ENCODE results near the gene PHOX2A.
"Not testable (repeated sequence)": the region's sequence is repeated elsewhere in the genome, so short reads cannot be mapped to it uniquely, and the experiment has no call there.

PHOX2A gene
- long read RNA-seq, donor 1 = 0 reads
- long read RNA-seq, donor 2 = 0 reads
- long read RNA-seq, donor 3 = 0 reads
- long read RNA-seq, donor 4 = 0 reads
- long read RNA-seq, donor 5, partial matches to known transcripts = 52 of 52 reads
- long read RNA-seq, donor 5, other reads (novel, unspliced or antisense) = 0 of 52 reads
- long read RNA-seq, donor 6 = 0 reads
- long read RNA-seq, donor 7, partial matches to known transcripts = 91 of 96 reads
- long read RNA-seq, donor 7, other reads (novel, unspliced or antisense) = 5 of 96 reads
- long read RNA-seq, donor 8 = 0 reads

DNA sequence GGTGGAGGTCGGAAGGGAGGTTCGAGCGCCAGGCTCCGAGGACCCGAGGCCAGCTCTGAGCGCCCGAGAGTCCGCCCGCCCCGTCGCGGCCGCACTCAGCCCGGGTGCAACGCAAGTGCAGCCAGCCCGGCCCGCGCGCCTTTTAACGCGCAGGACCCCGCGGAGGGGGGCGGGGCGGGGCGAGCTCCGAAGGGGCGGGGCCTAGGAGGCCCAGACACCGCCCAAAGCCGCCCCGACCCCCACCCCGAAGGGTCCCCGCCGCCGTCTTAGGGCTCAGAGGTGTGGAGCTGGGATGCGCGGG, at the start of gene PHOX2A:
Gene PHOX2A, minus strand, starts transcription at position 117 of the 301 bp plus-strand sequence. CDS start 172 bp downstream, outside the sequence.
- DNase-seq = no peak

GRCh38 chr11:72293391-72293790, 49.4 kb upstream of the PHOX2A start:
- DNase-seq = no peak

DNA sequence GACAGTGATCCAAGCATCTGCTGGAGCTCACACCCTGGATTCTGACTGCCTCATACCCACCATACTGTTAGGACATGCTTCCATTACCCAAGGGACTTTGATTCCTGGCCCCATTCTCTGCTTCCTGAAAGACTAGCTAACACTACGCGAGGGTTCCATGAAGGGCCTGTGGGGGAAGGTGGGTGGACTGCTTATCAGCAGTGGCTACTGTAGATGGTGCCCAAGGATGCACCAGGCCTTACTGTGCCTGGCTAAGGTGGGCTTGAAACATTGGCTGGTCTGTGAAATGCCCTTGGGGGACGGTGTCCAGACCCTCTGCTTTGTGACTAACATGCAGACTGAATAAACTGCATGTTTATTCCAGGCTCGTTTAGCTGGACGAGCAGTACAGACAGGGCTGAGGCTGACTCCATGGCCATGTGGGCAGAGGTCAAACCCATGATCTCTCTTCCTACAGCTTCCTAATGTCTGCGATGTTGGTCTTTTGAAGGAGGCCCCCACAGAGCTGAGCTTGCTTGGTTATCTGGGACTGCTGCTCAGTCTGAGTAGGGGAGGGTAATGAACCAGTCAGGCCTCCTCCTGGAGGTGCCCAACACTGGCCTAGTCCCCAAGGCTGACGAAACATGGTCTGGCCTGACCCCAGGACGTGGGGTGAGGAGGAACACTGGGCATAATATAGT, 48.3 kb upstream of the PHOX2A start:
- no peak for DNase-seq

GRCh38 chr11:72290741-72291140, 46.8 kb upstream of the PHOX2A start:
- DNase-seq = not testable (repeated sequence)

- DNase-seq = no peak
Observed at GRCh38 chr11:72287293-72287692, 43.3 kb upstream of the PHOX2A start.

- no peak for DNase-seq
Observed at GRCh38 chr11:72283947-72284346, 40.0 kb upstream of the PHOX2A start.

DNA sequence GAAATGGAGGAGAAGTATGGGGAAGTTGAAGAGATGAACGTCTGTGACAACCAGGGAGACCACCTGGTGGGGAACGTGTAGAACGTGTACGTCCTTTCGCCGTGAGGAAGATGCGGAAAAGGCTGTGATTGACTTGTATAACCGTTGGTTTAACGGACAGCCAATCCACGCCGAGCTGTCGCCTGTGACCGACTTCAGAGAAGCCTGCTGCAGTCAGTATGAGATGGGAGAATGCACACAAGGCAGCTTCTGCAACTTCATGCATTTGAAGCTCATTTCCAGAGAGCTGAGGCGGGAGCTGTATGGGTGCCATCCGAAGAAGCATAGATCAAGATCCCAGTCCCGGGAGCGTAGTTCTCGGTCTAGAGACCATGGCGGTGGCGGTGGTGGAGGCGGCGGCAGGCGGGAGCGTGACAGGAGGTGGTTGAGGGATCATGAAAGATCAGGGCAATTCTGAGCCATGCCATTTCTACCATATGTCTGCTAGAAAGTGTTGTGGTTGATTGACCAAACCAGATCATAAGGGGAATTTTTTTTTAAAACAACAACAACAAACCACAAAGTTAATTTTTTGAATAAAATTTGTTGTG, 36.8 kb upstream of the PHOX2A start:
- no peak for DNase-seq

DNA sequence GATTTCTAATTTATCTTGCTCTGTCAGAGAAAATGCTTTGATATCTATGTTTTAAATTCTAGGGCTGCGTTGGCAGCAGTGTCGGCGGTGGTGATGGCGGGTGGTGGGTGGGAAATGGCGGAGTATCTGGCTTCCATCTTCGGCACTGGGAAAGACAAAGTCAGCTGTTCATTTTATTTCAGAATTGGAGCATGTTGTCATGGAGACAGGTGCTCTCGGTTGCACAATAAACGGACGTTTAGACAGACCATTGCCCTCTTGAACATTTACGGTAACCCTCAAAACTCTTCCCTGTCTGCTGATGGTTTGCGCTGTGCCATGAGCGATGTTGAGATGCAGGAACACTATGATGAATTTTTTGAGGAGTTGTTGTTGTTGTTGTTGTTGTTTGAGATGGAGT, 36.1 kb upstream of the PHOX2A start:
- no peak for DNase-seq

- no peak for DNase-seq
Observed at GRCh38 chr11:72278905-72279304, 34.9 kb upstream of the PHOX2A start.

DNA sequence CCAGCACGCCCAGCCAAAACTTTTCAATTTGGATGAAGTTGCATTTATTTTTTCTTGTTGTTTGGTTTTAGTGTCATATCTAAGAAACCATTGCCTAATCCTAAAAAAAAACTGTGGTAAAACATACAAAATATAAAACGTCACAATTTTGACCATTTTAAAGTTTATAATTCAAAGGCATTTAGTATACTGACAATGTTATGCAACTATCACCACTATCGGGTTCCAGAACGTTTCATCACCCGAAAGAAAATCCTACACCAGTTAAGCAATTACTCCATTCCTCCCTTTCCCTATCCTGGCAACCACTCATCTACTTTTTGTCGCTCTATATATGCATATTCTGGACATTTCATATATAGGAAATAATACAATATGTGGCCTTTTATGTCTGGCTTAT, 30.5 kb upstream of the PHOX2A start:
- no peak for DNase-seq

DNA sequence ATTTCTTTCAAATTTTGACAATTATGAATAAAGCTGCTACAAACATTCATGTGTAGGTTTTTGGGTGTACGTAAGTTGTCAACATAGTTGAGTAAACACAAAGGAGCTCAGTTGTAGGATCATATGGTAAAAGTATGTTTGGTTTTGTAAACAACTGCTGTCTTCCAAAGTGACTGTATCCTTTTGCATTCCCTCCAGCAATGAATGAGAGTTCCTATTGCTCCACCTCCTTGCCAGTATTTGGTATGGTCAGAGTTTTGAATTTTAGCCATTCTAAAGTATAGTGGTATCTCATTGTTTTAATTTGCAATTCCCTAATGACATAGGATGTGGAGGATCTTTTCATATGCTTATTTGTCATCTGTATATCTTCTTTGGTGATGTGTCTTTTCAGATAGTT, 28.0 kb upstream of the PHOX2A start:
- DNase-seq = no peak

GRCh38 chr11:72267956-72268617, 24.1 kb upstream of the PHOX2A start:
- DNase-seq = no peak

GRCh38 chr11:72266960-72267359, 23.0 kb upstream of the PHOX2A start:
- not testable (repeated sequence) for DNase-seq

GRCh38 chr11:72265951-72266350, 22.0 kb upstream of the PHOX2A start:
- no peak for DNase-seq

DNA sequence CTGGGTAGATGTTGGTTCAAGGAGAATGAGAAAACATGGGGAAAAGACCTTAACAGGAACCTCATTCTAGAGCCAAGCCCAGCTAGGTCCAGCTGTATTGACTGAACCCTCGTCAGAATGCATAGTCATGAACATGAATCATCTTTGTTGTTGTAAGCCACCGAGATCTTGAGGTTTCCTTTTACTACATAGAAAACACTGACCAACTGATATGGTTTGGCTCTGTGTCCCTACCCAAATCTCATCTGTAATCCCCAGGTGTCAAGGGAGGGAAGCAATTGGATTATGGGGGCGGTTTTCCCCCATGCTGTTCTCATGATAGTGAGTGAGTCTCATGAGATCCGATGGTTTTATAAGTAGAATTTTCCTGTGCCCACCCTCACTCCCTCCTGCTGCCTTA, 19.4 kb upstream of the PHOX2A start:
- no peak for DNase-seq

DNA sequence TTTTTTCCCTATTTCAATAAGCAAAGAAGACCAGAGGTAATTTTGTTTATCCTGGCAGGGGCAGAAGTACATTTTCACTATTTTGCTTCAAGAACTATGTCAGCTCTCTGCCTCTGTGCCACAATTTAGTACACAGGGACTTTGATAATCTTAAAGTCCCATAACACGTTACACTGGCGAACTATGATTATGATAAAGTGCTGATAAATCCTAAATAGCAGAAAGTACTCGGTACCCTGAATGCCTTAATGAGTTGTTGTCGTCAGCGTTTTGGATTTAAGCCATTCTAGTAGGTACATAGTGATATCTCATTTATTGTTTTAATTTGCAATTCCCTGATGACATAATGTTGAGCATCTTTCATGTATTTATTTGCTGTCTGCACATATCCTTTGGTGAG, 16.6 kb upstream of the PHOX2A start:
- DNase-seq = no peak

DNA sequence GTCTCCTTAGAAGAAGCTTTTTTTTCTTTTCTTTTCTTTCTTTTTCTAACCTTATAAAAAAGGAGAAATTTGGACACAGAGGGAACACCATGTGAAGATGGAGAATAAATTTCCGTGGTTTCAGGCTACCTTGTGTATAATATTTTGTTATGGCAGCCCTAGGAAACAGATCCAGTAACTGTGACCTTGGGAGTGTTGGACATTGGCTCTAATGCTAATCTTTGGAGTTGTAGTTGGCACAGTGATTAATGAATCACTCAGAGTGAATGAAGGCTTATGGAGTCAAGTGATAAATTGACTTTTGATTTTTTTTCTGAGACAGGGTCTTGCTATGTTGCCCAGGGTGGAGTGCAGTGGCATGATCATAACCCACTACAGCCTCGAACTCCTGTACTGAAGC, 15.5 kb upstream of the PHOX2A start:
- DNase-seq = no peak

- no peak for DNase-seq
Observed at GRCh38 chr11:72257570-72257969, 13.6 kb upstream of the PHOX2A start.

GRCh38 chr11:72254299-72254993, 10.5 kb upstream of the PHOX2A start:
- DNase-seq = no peak

DNA sequence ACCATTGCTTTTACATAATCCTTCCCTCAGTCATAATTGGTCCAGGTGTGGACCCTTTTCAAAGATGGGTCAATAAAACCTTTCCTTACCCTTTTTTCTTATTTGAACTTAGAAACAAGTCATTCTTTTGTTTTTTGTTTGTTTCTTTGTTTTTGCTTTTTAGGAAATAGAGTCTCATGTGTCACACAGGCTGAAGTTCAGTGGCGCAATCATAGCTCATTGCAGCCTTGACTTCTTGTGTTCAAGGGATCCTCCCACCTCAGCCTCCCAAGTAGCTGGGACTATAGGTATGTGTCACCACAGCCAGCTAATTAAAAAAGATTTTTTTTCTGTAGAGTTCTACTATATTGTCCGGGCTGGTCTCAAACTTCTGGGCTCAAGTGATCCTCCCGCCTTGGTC, 9.4 kb upstream of the PHOX2A start:
- no peak for DNase-seq

DNA sequence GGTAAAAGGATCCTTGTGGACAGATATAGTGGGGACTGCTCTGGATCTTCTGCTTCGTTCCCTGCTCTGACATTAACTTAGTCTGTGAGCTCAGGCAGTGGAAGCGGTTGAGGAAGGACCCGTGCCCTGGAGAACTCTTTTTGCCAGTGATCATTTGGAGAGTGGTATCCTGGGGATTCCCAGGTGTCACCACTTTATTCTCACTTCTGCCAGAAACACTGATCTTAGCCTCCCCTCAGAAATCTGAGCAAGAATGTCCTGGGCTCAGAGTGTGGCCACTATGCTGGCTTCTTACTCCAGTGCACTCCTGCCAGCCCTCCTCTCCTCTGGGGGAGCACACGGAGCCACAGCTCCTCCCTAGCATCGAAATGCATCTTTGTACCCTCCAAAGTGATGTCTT, 7.6 kb upstream of the PHOX2A start:
- no peak for DNase-seq

GRCh38 chr11:72250661-72251464, 6.9 kb upstream of the PHOX2A start:
- DNase-seq = no peak

All from right kidney (tissue), 9 donors.